HepG2 (cell line): ENCODE measurements around the gene HDGF. TPM values are rescaled to one million over a fixed set of nuclear protein-coding genes. Genes with fewer than 3 reads are reported as not detected.

ENCODE experiments used
- EP300 ChIP-seq, 3 experiments: sonication (generic) in 1 of 3; formaldehyde crosslinking in 1 of 3; IDR thresholded peaks; 2 replicates each; pipeline versions ENCODE4 v1.5.1 to v1.6.1; 2011 to 2020; ENCODE audit warnings: low read depth in 2 of 3, low read length in 2 of 3, borderline replicate concordance in 1 of 3, improper control_type of control experiment in 1 of 3, mild to moderate bottlenecking in 1 of 3, missing genetic modification reagents in 1 of 3, moderate library complexity in 1 of 3
- GABPB1 ChIP-seq: IDR thresholded peaks from 2 replicates; pipeline ENCODE4 v1.6.1; 2016; ENCODE audit warnings: mild to moderate bottlenecking, missing genetic modification reagents, moderate library complexity, missing compliant biosample characterization
- HNRNPL ChIP-seq: fragments of 200-400 bp; formaldehyde crosslinking; IDR thresholded peaks from 2 replicates; pipeline ENCODE4 v1.6.1; 2017; ENCODE audit warnings: mild to moderate bottlenecking, low read depth, low read length
- MTF1 ChIP-seq: sonication (generic); formaldehyde crosslinking; IDR thresholded peaks from 2 replicates; pipeline ENCODE4 v1.5.0; 2020; ENCODE audit warnings: missing genetic modification reagents
- POLR2AphosphoS2 ChIP-seq: IDR thresholded peaks from 2 replicates; pipeline ENCODE4 v1.6.1; 2011; ENCODE audit warnings: low read depth, low read length, improper control_type of control experiment
- ZNF24 ChIP-seq: fragments of 450-650 bp; IDR thresholded peaks from 2 replicates; pipeline ENCODE4 v1.6.1; 2017; ENCODE audit warnings: antibody characterized with exemption, mild to moderate bottlenecking
- ZNF260 ChIP-seq: sonication (generic); formaldehyde crosslinking; IDR thresholded peaks from 2 replicates; pipeline ENCODE4 v1.4.0; 2020; ENCODE audit warnings: missing genetic modification reagents, low read depth, mild to moderate bottlenecking, borderline replicate concordance
- ZNF510 ChIP-seq: sonication (generic); formaldehyde crosslinking; IDR thresholded peaks from 2 replicates; pipeline ENCODE4 v1.4.0; 2020; ENCODE audit warnings: low read depth, mild to moderate bottlenecking, missing genetic modification reagents
- polyA plus RNA-seq, 8 experiments: library from polyadenylated mRNA; depleted of rRNA in 3 of 8; stranded (reverse) in 7 of 8; unstranded in 1 of 8; fragments of >200 nt; fragmentation: Illumina TruSeq in 4 of 8; extraction: Trizol in 4 of 8; gene quantifications; 2 replicates each; pipeline versions ENCODE4 v1.2.1 to v1.2.3, GENCODE V29; 2011 to 2016; ENCODE audit warnings: low read depth in 4 of 8, missing spikeins in 1 of 8, mixed read lengths in 1 of 8; ENCODE audit not compliant: insufficient read depth in 1 of 8
- total RNA-seq, 5 experiments: library from RNA; depleted of rRNA; stranded (reverse); fragments of >200 nt; fragmentation: Illumina TruSeq; extraction: Trizol; gene quantifications; 2 replicates each; pipeline ENCODE4 v1.2.3, GENCODE V29; 2016; ENCODE audit warnings: low read depth in 1 of 5
- TF ChIP-seq, protein P1 (sequence below): sonication (generic); formaldehyde crosslinking; IDR thresholded peaks from 2 replicates; pipeline ENCODE4 v1.4.0; 2020; ENCODE audit warnings: missing genetic modification reagents
- TF ChIP-seq, protein P2 (sequence below): sonication (generic); formaldehyde crosslinking; IDR thresholded peaks from 2 replicates; pipeline ENCODE4 v1.8.1; 2023; ENCODE audit warnings: missing genetic modification reagents, inconsistent platforms, borderline replicate concordance
- TF ChIP-seq, protein P3 (sequence below): sonication (generic); formaldehyde crosslinking; IDR thresholded peaks from 2 replicates; pipeline ENCODE4 v1.4.0; 2020; ENCODE audit warnings: missing genetic modification reagents
- TF ChIP-seq, protein P4 (sequence below): sonication (generic); formaldehyde crosslinking; IDR thresholded peaks from 2 replicates; pipeline ENCODE4 v1.8.0; 2022; ENCODE audit warnings: mild to moderate bottlenecking, missing genetic modification reagents, moderate library complexity
- TF ChIP-seq, protein P5 (sequence below): IDR thresholded peaks from 2 replicates; pipeline ENCODE4 v1.6.1; 2016
- TF ChIP-seq, protein P6 (sequence below): sonication (generic); formaldehyde crosslinking; IDR thresholded peaks from 2 replicates; pipeline ENCODE4 v1.4.0; 2020; ENCODE audit warnings: mild to moderate bottlenecking, low read depth, missing genetic modification reagents

The HDGF gene
- total and polyA plus RNA-seq, 2 of the 13 experiments (the other 11 are each of a cell fraction or from before 2014, with no cell fraction given): 156 to 196 TPM

DNA sequence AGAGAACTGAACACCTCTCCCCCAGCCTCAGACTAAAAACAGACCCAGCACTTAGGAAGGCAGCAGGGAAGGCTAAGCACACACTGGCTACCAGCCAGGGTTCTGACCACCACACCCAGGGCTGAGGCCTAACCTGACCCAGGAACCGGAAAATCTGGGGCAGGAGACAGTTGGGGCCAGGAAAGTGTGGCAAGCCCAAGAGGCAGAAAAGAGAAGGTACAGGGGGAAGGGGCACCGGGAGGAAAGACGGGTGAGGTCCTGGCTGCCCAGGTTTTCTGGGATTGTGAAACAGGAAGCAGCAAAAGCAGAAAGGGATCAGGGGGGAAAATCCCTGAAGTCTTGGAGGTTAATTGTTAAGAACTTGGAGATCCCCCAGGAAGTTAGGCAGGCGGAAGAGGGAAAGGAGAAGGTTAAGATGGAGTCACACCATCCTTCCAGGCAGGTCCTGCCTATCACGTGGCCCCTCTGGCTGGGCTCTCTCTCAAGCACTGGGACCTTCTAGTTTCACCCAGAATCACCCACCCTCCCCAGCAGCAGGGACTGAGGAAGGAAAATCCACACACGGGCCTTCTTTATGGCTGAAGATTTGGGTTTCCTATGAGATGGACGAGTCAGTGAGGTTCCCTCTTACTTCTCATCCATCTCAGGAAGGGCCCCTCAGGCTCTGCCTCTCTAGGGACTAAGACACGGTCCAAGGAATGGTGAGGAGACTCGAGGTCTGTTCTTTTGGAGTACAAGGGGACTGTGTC, 2.6 kb downstream of the HDGF start (continued):
- TF ChIP-seq, protein P1, sequence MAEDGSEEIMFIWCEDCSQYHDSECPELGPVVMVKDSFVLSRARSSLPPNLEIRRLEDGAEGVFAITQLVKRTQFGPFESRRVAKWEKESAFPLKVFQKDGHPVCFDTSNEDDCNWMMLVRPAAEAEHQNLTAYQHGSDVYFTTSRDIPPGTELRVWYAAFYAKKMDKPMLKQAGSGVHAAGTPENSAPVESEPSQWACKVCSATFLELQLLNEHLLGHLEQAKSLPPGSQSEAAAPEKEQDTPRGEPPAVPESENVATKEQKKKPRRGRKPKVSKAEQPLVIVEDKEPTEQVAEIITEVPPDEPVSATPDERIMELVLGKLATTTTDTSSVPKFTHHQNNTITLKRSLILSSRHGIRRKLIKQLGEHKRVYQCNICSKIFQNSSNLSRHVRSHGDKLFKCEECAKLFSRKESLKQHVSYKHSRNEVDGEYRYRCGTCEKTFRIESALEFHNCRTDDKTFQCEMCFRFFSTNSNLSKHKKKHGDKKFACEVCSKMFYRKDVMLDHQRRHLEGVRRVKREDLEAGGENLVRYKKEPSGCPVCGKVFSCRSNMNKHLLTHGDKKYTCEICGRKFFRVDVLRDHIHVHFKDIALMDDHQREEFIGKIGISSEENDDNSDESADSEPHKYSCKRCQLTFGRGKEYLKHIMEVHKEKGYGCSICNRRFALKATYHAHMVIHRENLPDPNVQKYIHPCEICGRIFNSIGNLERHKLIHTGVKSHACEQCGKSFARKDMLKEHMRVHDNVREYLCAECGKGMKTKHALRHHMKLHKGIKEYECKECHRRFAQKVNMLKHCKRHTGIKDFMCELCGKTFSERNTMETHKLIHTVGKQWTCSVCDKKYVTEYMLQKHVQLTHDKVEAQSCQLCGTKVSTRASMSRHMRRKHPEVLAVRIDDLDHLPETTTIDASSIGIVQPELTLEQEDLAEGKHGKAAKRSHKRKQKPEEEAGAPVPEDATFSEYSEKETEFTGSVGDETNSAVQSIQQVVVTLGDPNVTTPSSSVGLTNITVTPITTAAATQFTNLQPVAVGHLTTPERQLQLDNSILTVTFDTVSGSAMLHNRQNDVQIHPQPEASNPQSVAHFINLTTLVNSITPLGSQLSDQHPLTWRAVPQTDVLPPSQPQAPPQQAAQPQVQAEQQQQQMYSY (CRISPR knock-in tag): no peak
- TF ChIP-seq EP300 (IDR thresholded peaks at IDR 0.05; ENCODE audit: low read depth in 2 of 2, low read length in 2 of 2) (no peak), EP300 (CRISPR knock-in tag; IDR thresholded peaks at IDR 0.05; ENCODE audit: borderline replicate concordance) (no peak), POLR2AphosphoS2 (no peak), ZNF24 (no peak), GABPB1 (CRISPR knock-in tag) (peak; percentile 64), MTF1 (CRISPR knock-in tag) (no peak), ZNF260 (CRISPR knock-in tag) (no peak), HNRNPL (no peak), ZNF510 (CRISPR knock-in tag) (no peak)
- TF ChIP-seq, protein P2, sequence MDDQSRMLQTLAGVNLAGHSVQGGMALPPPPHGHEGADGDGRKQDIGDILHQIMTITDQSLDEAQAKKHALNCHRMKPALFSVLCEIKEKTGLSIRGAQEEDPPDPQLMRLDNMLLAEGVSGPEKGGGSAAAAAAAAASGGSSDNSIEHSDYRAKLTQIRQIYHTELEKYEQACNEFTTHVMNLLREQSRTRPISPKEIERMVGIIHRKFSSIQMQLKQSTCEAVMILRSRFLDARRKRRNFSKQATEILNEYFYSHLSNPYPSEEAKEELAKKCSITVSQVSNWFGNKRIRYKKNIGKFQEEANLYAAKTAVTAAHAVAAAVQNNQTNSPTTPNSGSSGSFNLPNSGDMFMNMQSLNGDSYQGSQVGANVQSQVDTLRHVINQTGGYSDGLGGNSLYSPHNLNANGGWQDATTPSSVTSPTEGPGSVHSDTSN (CRISPR knock-in tag): no peak
- TF ChIP-seq, protein P3, sequence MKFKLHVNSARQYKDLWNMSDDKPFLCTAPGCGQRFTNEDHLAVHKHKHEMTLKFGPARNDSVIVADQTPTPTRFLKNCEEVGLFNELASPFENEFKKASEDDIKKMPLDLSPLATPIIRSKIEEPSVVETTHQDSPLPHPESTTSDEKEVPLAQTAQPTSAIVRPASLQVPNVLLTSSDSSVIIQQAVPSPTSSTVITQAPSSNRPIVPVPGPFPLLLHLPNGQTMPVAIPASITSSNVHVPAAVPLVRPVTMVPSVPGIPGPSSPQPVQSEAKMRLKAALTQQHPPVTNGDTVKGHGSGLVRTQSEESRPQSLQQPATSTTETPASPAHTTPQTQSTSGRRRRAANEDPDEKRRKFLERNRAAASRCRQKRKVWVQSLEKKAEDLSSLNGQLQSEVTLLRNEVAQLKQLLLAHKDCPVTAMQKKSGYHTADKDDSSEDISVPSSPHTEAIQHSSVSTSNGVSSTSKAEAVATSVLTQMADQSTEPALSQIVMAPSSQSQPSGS (CRISPR knock-in tag): no peak
- TF ChIP-seq, protein P4, sequence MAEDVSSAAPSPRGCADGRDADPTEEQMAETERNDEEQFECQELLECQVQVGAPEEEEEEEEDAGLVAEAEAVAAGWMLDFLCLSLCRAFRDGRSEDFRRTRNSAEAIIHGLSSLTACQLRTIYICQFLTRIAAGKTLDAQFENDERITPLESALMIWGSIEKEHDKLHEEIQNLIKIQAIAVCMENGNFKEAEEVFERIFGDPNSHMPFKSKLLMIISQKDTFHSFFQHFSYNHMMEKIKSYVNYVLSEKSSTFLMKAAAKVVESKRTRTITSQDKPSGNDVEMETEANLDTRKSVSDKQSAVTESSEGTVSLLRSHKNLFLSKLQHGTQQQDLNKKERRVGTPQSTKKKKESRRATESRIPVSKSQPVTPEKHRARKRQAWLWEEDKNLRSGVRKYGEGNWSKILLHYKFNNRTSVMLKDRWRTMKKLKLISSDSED: no peak
- TF ChIP-seq, protein P5, sequence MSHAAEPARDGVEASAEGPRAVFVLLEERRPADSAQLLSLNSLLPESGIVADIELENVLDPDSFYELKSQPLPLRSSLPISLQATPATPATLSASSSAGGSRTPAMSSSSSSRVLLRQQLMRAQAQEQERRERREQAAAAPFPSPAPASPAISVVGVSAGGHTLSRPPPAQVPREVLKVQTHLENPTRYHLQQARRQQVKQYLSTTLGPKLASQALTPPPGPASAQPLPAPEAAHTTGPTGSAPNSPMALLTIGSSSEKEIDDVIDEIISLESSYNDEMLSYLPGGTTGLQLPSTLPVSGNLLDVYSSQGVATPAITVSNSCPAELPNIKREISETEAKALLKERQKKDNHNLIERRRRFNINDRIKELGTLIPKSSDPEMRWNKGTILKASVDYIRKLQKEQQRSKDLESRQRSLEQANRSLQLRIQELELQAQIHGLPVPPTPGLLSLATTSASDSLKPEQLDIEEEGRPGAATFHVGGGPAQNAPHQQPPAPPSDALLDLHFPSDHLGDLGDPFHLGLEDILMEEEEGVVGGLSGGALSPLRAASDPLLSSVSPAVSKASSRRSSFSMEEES (CRISPR knock-in tag): 0 out of 2 replicates have a peak, but pooled peaks have one; percentile 6
- TF ChIP-seq, protein P6, sequence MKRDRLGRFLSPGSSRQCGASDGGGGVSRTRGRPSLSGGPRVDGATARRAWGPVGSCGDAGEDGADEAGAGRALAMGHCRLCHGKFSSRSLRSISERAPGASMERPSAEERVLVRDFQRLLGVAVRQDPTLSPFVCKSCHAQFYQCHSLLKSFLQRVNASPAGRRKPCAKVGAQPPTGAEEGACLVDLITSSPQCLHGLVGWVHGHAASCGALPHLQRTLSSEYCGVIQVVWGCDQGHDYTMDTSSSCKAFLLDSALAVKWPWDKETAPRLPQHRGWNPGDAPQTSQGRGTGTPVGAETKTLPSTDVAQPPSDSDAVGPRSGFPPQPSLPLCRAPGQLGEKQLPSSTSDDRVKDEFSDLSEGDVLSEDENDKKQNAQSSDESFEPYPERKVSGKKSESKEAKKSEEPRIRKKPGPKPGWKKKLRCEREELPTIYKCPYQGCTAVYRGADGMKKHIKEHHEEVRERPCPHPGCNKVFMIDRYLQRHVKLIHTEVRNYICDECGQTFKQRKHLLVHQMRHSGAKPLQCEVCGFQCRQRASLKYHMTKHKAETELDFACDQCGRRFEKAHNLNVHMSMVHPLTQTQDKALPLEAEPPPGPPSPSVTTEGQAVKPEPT (CRISPR knock-in tag): no peak
